ENCODE results near the gene ACSS2.

Gene ACSS2, protein sequence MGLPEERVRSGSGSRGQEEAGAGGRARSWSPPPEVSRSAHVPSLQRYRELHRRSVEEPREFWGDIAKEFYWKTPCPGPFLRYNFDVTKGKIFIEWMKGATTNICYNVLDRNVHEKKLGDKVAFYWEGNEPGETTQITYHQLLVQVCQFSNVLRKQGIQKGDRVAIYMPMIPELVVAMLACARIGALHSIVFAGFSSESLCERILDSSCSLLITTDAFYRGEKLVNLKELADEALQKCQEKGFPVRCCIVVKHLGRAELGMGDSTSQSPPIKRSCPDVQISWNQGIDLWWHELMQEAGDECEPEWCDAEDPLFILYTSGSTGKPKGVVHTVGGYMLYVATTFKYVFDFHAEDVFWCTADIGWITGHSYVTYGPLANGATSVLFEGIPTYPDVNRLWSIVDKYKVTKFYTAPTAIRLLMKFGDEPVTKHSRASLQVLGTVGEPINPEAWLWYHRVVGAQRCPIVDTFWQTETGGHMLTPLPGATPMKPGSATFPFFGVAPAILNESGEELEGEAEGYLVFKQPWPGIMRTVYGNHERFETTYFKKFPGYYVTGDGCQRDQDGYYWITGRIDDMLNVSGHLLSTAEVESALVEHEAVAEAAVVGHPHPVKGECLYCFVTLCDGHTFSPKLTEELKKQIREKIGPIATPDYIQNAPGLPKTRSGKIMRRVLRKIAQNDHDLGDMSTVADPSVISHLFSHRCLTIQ

DNA sequence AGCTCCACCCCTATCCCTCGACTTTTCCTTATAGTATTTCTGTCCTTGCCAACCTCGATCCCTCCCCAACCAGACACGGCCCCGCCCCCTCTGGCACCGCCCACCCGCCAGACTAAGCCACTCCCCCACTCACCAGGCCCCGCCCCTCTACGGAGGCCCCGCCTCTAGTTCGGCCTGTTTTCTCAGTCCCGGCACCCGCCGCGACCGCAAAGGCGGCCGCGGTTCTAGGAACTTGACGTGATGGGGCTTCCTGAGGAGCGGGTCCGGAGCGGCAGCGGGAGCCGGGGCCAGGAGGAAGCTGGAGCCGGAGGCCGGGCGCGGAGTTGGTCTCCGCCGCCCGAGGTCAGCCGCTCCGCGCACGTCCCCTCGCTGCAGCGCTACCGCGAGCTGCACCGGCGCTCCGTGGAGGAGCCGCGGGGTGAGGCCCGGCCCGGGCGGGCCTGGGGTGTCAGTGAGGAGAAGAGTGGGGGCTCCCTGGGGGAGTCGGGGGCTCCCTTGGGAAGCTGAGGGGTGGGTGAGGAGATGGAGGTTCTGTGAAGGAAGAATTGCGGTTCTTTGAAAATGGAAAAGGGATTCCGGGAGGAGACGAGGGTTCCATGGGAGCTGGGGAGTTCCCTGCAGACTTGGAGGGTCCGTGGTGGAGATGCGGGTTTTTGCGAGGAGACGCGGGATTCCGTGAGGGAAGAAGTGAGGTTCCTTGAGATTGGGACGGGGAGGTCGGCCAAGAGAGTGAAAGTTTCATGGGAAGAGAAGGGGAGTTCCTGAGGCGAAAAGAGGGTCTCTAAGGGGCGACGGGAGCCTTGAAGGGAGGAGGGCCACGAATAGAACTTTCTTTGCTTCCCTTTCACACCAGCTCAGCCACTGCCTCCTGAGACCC lies at the start of gene ACSS2:
TSS of gene ACSS2 (plus strand) at position 207 of the 877 bp plus-strand sequence. CDS start at position 241, 34 bp downstream.
- peak; percentile 91 for DNase-seq (ENCODE audit: low spot score)

GRCh38 chr20:34829191-34829590 lies 47.2 kb upstream of the ACSS2 start:
- no peak for DNase-seq (ENCODE audit: low spot score)

DNA sequence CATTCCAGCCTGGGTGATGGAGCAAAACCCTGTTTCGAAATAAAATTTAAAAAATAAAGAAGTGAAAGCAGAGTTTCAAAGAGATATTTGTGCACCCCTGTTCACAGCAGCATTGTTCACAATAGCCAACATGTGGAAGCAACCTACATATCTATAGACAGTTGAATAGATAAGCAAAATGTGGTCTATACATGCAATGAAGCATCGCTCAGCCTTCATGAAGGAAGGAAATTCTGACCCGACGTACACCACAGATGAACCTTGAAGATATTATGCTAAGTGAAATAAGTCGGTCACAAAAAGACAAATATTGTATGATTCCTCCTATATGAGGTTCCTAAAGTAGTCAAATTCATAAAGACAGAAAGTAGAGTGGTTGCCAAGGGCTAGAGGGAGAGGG lies 44.5 kb upstream of the ACSS2 start:
- no peak for DNase-seq (ENCODE audit: low spot score)

- DNase-seq (ENCODE audit: low spot score): no peak
Observed at GRCh38 chr20:34834459-34834893, 41.9 kb upstream of the ACSS2 start.

DNA sequence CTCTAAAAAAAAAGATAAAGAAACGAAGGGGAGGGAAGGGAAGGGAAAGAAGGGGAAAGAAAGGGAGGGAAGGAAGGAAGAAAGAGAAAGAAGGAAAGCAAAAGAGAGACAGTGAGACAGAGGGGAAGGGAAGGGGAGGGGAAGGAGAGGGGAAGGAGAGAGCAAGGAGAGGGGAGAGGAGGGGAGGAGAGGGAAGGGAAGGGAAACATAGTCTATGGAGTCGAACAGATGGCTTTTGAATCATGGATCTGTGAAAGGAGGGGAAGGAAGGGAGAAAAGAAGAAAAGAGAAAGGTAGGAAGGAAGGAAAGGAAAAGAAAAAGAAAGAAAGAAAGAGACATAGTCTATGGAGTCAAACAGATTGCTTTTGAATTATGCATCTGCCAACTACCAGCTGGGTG lies 34.3 kb upstream of the ACSS2 start:
- DNase-seq (ENCODE audit: low spot score): no peak

GRCh38 chr20:34843421-34843820 lies 33.0 kb upstream of the ACSS2 start:
- no peak for DNase-seq (ENCODE audit: low spot score)

GRCh38 chr20:34848597-34848996 lies 27.8 kb upstream of the ACSS2 start:
- no peak for DNase-seq (ENCODE audit: low spot score)

DNA sequence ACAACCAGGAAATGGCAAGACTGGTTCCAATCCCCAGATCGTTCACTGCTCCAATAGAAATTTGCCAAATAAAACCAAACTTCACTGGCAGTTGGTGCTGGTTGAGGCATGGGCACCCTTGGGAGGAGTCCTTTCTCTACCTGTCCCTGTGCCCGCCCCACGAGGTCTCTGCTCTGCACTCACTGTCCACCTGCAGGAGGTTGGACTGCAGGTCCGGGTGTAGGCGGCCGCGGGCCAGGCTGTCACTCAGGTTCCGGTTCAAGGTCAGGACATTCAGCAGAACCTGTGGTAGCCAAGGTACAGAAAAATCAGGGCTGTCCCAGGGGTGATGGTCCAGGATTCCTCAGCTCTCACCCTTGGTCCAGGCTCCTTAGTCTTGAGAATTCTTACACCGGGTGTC lies 26.6 kb upstream of the ACSS2 start:
- DNase-seq (ENCODE audit: low spot score): no peak

DNA sequence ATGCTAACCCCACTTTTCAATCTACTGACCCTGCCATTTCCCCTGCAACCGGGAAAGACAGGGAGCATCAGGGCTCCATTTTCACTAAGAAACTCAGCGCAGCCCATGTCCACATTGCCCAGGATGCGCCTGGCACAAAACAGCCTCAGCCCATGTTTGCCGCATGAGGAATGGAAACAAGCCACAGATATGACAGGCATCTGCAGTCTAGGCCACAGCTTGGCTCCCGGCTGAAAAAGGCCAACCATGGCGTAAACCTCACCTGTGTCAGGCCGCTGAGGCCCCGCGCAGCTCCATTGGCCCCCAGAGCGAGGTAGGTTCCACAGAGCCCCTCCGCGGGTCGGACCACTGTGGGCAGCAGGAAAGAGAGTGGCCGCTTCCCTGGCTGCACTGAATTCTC lies 25.4 kb upstream of the ACSS2 start:
- no peak for DNase-seq (ENCODE audit: low spot score)

- DNase-seq (ENCODE audit: low spot score): no peak
Observed at GRCh38 chr20:34852298-34852697, 24.1 kb upstream of the ACSS2 start.

DNA sequence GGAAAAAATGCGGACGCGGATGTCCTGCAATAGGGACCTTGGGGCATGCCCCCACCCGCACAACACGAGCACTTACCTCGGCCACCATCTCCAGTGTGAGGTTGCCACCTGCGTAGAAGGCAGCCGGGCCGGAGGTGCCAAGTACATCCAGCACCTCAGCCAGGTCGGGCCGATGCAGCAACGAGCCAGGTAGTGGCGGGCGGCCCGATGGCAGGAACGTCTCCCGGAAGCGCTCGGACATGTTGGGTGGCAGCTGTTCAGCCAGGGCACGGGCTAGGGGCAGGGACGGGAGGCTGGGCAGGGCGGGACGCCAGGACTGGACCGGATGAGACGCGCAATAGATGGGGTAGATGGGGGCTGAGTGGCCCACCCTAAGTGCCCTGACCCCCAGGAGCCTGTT lies 17.0 kb upstream of the ACSS2 start:
- no peak for DNase-seq (ENCODE audit: low spot score)

DNA sequence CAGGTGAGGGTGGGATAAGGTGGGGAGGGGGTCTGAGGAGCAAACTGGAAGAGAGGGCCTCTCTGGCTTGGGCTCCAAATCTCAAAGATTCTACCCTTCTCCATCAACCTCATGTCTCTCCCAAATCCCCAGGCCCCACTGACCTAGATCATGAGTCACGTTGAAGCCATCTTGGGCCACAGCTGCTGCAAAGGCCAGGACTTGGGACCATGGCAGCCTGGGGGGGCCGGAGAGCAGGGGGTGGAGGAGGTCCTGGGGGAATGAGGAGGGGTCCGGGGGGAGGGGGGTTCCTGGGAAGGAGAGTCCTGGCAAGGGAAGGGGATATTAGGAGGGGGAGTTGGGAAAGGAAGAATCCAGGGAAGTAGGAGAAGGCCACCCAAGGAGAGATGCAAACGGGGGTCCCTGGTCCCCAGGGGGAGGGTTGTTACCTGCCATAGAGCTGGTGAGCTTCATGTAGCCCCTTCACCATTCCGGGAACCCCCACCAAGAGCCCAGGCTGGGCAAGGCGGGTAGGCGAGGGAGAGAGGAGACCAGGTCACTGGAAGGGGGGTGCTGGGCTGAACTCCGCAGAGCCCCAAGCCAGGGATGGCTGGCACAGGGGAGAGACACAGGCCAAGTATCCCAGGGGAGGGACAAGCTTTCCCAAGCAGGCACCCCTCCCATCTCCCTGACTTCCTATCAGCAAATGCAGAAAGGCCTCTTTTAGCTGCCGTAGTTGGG lies 16.4 kb upstream of the ACSS2 start:
- DNase-seq (ENCODE audit: low spot score): no peak

- no peak for DNase-seq (ENCODE audit: low spot score)
Observed at GRCh38 chr20:34861386-34862084, 14.9 kb upstream of the ACSS2 start.

- DNase-seq (ENCODE audit: low spot score): no peak
Observed at GRCh38 chr20:34862724-34863123, 13.7 kb upstream of the ACSS2 start.

DNA sequence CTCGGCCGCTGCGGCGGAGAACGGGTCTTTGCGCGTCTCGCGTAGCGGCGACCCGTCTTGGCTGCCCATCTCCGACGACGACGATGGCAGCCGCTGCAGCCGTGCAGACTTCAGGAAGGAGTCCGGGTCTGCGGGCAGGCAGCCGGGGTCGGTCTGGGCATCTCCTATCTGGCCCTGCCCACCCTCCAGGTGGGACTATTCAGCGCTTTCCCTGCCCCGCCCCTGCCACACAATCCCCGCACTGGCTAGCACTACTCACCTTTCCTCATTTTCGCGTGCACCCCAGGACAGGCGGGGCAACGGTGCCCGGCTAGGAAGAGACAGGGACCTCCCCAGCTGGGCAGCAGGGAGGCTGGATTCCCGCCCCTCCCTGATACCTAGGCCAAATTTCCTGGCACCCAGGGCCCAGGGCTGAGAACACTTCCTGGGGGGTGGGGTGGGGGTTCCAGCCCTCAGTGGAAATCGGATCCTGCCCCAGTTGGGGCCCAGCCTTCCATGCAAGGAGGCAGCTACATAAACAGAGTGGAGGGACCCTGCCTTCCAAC lies 12.9 kb upstream of the ACSS2 start:
- no peak for DNase-seq (ENCODE audit: low spot score)

GRCh38 chr20:34864216-34864615 lies 12.2 kb upstream of the ACSS2 start:
- DNase-seq (ENCODE audit: low spot score): no peak

GRCh38 chr20:34871320-34871926 lies 5.0 kb upstream of the ACSS2 start:
- no peak for DNase-seq (ENCODE audit: low spot score)

DNA sequence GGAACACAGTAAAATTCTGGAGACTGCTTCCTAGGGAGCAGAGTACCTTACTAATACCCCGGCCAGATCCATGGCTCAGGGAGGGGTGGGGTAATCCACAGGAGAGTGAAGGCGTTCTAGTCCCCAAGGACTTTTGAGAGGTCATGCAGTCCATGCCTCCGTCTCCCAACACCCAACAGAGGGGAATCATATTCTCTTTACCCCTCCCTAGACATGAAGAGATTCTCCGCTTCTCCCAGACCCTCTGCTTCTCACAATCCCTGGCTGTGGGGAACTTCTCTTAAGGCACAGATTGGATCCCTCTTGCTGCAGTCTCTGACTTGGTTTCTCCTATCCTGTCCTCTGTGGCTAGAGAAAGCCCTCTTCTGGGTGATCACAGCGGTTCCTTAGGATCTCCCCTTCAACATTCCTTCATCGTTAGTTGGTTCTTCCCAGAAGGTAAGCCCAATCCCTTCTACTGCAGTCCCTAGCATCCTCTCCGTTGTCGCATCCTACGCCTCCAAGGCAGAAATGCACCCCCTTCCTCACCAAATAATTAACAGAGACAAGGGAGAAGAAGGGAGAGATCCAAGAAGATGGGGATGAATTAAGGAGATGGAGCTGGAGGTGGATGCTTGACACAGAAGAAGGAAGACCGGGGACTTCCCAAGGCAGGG lies 4.3 kb upstream of the ACSS2 start:
- no peak for DNase-seq (ENCODE audit: low spot score)

DNA sequence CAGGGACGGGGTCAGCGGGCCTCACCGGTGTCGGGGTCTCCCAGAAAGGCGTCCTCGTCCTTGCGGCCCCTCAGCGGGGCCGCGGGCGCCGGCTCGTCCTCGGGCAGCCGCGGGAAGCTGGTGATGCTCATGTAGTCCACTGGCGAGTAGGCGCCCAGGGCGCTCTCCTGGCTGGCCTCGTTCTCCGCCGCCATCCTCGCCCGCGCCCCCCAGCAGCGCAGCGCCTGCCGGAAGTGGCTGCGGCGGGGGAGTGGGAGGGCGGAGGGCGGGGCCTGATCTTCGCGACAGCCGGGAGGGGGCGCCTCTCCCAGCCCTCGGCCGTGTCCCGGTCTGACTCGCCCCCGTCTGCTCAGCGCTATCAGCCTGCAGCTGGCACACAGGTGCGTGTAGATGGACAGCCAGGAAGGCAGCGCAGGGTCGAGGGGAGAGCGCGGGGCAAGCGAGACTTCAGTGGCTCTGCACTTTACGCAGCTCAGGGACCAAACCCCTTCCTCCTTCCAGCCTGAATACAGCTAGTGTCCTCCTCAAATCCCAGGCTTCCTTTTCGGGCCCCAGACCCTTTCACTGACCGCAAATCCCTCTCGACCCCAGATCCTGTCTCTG lies 3.7 kb upstream of the ACSS2 start, which contains the start of gene GGT7:
TSS of gene GGT7 (minus strand) at position 235 of the 603 bp plus-strand sequence. CDS start at position 194, 41 bp downstream.
- DNase-seq (ENCODE audit: low spot score): peak; percentile 90
